Neural progenitor cell (in vitro differentiated cells): ENCODE data around the gene ZNF746. TPM values are rescaled to one million over a fixed set of nuclear protein-coding genes. Genes with fewer than 3 reads are reported as not detected.
A peak's percentile ranks its signal among the peaks of the same experiment; 100 is the strongest.

Experiments
- DNase-seq: peaks from one replicate; pipeline ENCODE4 v3.0.0-alpha.2; 2016; ENCODE audit warnings: low spot score
- H2AFZ ChIP-seq: fragments of 200-600 bp; sonication (generic); replicated peaks from 2 replicates; pipeline ENCODE4 v1.6.1; 2016; ENCODE audit warnings: antibody characterized with exemption
- H3F3A ChIP-seq: fragments of 200-600 bp; sonication (generic); 2 replicates; pipeline ENCODE4 v1.6.1; 2016; ENCODE audit warnings: antibody characterized with exemption, low read depth
- H3K27ac ChIP-seq: fragments of 200-600 bp; sonication (generic); 2 replicates; pipeline ENCODE4 v1.5.1; 2016; ENCODE audit warnings: mild to moderate bottlenecking
- H3K27me3 ChIP-seq: fragments of 200-600 bp; sonication (generic); 2 replicates; pipeline ENCODE4 v1.6.1; 2016; ENCODE audit warnings: mild to moderate bottlenecking, moderate library complexity
- H3K36me3 ChIP-seq: fragments of 200-600 bp; sonication (generic); 2 replicates; pipeline ENCODE4 v1.5.1; 2016
- H3K4me1 ChIP-seq: fragments of 200-600 bp; sonication (generic); 2 replicates; pipeline ENCODE4 v1.6.1; 2016; ENCODE audit warnings: mixed run types
- H3K4me2 ChIP-seq: fragments of 200-600 bp; sonication (generic); 2 replicates; pipeline ENCODE4 v1.6.1; 2016
- H3K4me3 ChIP-seq: fragments of 200-600 bp; sonication (generic); 2 replicates; pipeline ENCODE4 v1.5.1; 2016
- H3K79me2 ChIP-seq: fragments of 200-600 bp; sonication (generic); 2 replicates; pipeline ENCODE4 v1.6.1; 2016; ENCODE audit warnings: low read depth
- H3K9ac ChIP-seq: fragments of 200-600 bp; sonication (generic); 2 replicates; pipeline ENCODE4 v1.6.1; 2016
- H3K9me3 ChIP-seq: fragments of 200-600 bp; sonication (generic); 2 replicates; pipeline ENCODE4 v1.5.1; 2016; ENCODE audit warnings: low read depth
- H4K20me1 ChIP-seq: fragments of 200-600 bp; sonication (generic); 2 replicates; pipeline ENCODE4 v1.6.1; 2016; ENCODE audit warnings: low read depth
- H3K27ac Mint-ChIP-seq: 3 replicates; pipeline ENCODE4 v1.8.0; 2021; ENCODE audit warnings: mixed read lengths
- H3K27me3 Mint-ChIP-seq: 2 replicates; pipeline ENCODE4 v1.8.0; 2022; ENCODE audit warnings: low read depth, mild to moderate bottlenecking, inconsistent platforms, moderate library complexity, mixed read lengths; ENCODE audit not compliant: insufficient read depth
- H3K36me3 Mint-ChIP-seq: 3 replicates; pipeline ENCODE4 v1.8.0; 2021; ENCODE audit warnings: mixed read lengths
- H3K4me1 Mint-ChIP-seq: 3 replicates; pipeline ENCODE4 v1.8.0; 2021; ENCODE audit warnings: mixed read lengths
- H3K4me3 Mint-ChIP-seq: 3 replicates; pipeline ENCODE4 v1.8.0; 2021; ENCODE audit warnings: mild to moderate bottlenecking, moderate library complexity, mixed read lengths
- H3K9me3 Mint-ChIP-seq: 3 replicates; pipeline ENCODE4 v1.8.0; 2020; ENCODE audit warnings: mixed read lengths
- EZH2 ChIP-seq: fragments of 200-600 bp; sonication (generic); IDR thresholded peaks from 2 replicates; pipeline ENCODE4 v1.6.1; 2017; ENCODE audit warnings: antibody characterized with exemption, mild to moderate bottlenecking, moderate library complexity
- EZH2phosphoT487 ChIP-seq: fragments of 200-600 bp; sonication (generic); IDR thresholded peaks from 2 replicates; pipeline ENCODE4 v1.6.1; 2017; ENCODE audit warnings: antibody characterized with exemption
- total RNA-seq: library from RNA; depleted of rRNA; stranded (reverse); fragments of >200 nt; gene quantifications from 2 replicates; pipeline ENCODE4 v1.2.3, GENCODE V29; 2015; ENCODE audit warnings: low replicate concordance
- TF ChIP-seq, protein P1 (sequence below): fragments of 200-600 bp; sonication (generic); IDR thresholded peaks from 2 replicates; pipeline ENCODE4 v1.5.1; 2017; ENCODE audit warnings: antibody characterized with exemption, mild to moderate bottlenecking

Gene ZNF746
- total RNA-seq, 1 donor from 2014 or later = 11.0 TPM

DNA sequence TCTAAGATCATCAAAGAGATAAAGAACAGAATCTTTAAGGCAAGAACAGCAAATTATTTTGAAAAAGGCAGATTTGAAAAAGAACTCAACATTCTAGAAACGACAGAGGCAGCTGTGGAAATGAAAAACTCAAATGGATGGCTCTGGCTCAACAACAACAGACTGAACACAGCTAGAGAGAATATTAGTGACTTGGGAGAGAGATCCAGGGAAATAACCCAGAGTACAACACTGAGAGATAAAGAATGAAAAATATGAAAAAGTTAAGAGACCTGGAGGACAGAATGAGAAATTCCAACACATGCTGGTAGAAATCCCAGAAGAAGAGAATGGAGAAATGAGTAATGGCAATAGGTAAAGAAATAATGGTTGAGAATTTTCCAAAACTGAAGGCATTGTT, 18.9 kb downstream of the ZNF746 start:
- Mint-ChIP-seq H3K4me1 (no peaks in the 10 kb centered on the region), H3K36me3 (peaks cover 47% of the 10 kb centered on the region), H3K9me3 (peaks cover 5% of the 10 kb centered on the region), H3K4me3 (no peak overlapping the region), H3K27ac (no peak overlapping the region), H3K27me3 (peaks cover 2% of the 10 kb centered on the region)
- Histone ChIP-seq H3K27me3 (no peaks in the 10 kb centered on the region), H3K4me1 (no peaks in the 10 kb centered on the region), H3K27ac (no peak overlapping the region), H3K9ac (no peak overlapping the region), H3F3A (no peaks in the 10 kb centered on the region), H2AFZ (no peak overlapping the region), H3K4me3 (no peak overlapping the region), H4K20me1 (no peaks in the 10 kb centered on the region), H3K4me2 (no peak overlapping the region), H3K9me3 (peaks cover 6% of the 10 kb centered on the region), H3K79me2 (peaks cover 10% of the 10 kb centered on the region), H3K36me3 (peaks cover 14% of the 10 kb centered on the region)
- no peak for DNase-seq
- no peak for TF ChIP-seq EZH2phosphoT487
- TF ChIP-seq, protein P1, sequence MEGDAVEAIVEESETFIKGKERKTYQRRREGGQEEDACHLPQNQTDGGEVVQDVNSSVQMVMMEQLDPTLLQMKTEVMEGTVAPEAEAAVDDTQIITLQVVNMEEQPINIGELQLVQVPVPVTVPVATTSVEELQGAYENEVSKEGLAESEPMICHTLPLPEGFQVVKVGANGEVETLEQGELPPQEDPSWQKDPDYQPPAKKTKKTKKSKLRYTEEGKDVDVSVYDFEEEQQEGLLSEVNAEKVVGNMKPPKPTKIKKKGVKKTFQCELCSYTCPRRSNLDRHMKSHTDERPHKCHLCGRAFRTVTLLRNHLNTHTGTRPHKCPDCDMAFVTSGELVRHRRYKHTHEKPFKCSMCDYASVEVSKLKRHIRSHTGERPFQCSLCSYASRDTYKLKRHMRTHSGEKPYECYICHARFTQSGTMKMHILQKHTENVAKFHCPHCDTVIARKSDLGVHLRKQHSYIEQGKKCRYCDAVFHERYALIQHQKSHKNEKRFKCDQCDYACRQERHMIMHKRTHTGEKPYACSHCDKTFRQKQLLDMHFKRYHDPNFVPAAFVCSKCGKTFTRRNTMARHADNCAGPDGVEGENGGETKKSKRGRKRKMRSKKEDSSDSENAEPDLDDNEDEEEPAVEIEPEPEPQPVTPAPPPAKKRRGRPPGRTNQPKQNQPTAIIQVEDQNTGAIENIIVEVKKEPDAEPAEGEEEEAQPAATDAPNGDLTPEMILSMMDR = no peak
- no peak for TF ChIP-seq EZH2

- H3K27me3 Mint-ChIP-seq = peaks cover 2% of the 10 kb centered on the region
- H3K36me3 ChIP-seq = peaks cover 14% of the 10 kb centered on the region
- peak overlapping the region; percentile 12 for H3K27ac Mint-ChIP-seq
Measured at GRCh38 chr7:149477494-149478443, 19.8 kb downstream of the ZNF746 start.

DNA sequence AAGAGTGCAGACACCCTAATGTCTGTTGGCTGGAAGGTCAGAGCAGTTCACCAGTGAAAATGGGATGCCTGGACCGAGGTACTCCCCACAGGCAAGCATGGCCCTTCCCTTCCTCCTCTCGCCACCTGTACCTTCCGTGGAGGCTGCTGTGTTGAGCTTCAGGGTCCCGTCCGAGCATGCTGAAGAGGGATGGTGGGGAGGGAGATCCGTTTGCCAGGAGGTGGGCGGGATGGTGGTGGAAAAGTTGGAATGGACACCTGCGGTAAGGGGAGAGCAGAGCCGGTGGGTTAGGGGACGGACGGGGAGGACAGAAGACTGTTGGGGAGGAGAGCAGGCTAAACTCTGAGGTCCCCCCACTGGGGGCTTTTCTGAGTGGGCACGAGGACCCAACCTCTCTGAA, 20.8 kb downstream of the ZNF746 start:
- Histone ChIP-seq H3F3A (no peaks in the 10 kb centered on the region), H3K4me3 (no peak overlapping the region), H3K4me1 (no peaks in the 10 kb centered on the region), H3K4me2 (no peak overlapping the region), H3K27ac (no peak overlapping the region), H3K79me2 (peaks cover 10% of the 10 kb centered on the region), H3K36me3 (peaks cover 11% of the 10 kb centered on the region), H2AFZ (no peak overlapping the region), H4K20me1 (no peaks in the 10 kb centered on the region), H3K9me3 (peaks cover 6% of the 10 kb centered on the region), H3K9ac (no peak overlapping the region), H3K27me3 (no peaks in the 10 kb centered on the region)
- H3K36me3 Mint-ChIP-seq = peaks cover 59% of the 10 kb centered on the region
- no peaks in the 10 kb centered on the region for H3K4me1 Mint-ChIP-seq
- H3K27me3 Mint-ChIP-seq = peaks cover 2% of the 10 kb centered on the region
- TF ChIP-seq, protein P1 = no peak
- no peak for TF ChIP-seq EZH2phosphoT487
- no peak for TF ChIP-seq EZH2
- DNase-seq = no peak
- peaks cover 5% of the 10 kb centered on the region for H3K9me3 Mint-ChIP-seq
- no peak overlapping the region for H3K27ac Mint-ChIP-seq
- H3K4me3 Mint-ChIP-seq = no peak overlapping the region

More at GRCh38 chr7:149477494-149478443, 19.8 kb downstream of the ZNF746 start:
- no peak overlapping the region for H3K4me3 ChIP-seq
- no peak overlapping the region for H3K27ac ChIP-seq
- H3K9me3 ChIP-seq = peaks cover 6% of the 10 kb centered on the region
- Mint-ChIP-seq H3K4me3 (no peak overlapping the region), H3K9me3 (peaks cover 5% of the 10 kb centered on the region), H3K36me3 (peaks cover 51% of the 10 kb centered on the region), H3K4me1 (no peaks in the 10 kb centered on the region)
- H3K27me3 ChIP-seq = no peaks in the 10 kb centered on the region
- H2AFZ ChIP-seq = no peak overlapping the region
- no peaks in the 10 kb centered on the region for H4K20me1 ChIP-seq
- no peak overlapping the region for H3K9ac ChIP-seq
- no peak for TF ChIP-seq EZH2
- no peak for TF ChIP-seq EZH2phosphoT487
- TF ChIP-seq, protein P1 = no peak
- no peaks in the 10 kb centered on the region for H3K4me1 ChIP-seq
- peaks cover 10% of the 10 kb centered on the region for H3K79me2 ChIP-seq
- H3K4me2 ChIP-seq = no peak overlapping the region
- peak; percentile 21 for DNase-seq
- no peaks in the 10 kb centered on the region for H3F3A ChIP-seq
